Umbilical cord (tissue), 2 donors: ENCODE results near the gene SBNO2. TPM values are rescaled to one million over a fixed set of nuclear protein-coding genes. Genes with fewer than 3 reads are reported as not detected.

ENCODE experiments used
- DNase-seq: peaks from one replicate; pipeline ENCODE4 v3.0.0-alpha.2; 2015; ENCODE audit warnings: low spot score
- total RNA-seq: library from RNA; depleted of rRNA; stranded (reverse); fragments of >200 nt; gene quantifications from one replicate; pipeline ENCODE4 v1.2.3, GENCODE V29; 2014; ENCODE audit warnings: low replicate concordance; ENCODE audit not compliant: insufficient read depth

Gene SBNO2, protein sequence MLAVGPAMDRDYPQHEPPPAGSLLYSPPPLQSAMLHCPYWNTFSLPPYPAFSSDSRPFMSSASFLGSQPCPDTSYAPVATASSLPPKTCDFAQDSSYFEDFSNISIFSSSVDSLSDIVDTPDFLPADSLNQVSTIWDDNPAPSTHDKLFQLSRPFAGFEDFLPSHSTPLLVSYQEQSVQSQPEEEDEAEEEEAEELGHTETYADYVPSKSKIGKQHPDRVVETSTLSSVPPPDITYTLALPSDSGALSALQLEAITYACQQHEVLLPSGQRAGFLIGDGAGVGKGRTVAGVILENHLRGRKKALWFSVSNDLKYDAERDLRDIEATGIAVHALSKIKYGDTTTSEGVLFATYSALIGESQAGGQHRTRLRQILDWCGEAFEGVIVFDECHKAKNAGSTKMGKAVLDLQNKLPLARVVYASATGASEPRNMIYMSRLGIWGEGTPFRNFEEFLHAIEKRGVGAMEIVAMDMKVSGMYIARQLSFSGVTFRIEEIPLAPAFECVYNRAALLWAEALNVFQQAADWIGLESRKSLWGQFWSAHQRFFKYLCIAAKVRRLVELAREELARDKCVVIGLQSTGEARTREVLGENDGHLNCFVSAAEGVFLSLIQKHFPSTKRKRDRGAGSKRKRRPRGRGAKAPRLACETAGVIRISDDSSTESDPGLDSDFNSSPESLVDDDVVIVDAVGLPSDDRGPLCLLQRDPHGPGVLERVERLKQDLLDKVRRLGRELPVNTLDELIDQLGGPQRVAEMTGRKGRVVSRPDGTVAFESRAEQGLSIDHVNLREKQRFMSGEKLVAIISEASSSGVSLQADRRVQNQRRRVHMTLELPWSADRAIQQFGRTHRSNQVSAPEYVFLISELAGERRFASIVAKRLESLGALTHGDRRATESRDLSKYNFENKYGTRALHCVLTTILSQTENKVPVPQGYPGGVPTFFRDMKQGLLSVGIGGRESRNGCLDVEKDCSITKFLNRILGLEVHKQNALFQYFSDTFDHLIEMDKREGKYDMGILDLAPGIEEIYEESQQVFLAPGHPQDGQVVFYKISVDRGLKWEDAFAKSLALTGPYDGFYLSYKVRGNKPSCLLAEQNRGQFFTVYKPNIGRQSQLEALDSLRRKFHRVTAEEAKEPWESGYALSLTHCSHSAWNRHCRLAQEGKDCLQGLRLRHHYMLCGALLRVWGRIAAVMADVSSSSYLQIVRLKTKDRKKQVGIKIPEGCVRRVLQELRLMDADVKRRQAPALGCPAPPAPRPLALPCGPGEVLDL (N-terminal part only)
- 21.7 TPM for total RNA-seq

DNA sequence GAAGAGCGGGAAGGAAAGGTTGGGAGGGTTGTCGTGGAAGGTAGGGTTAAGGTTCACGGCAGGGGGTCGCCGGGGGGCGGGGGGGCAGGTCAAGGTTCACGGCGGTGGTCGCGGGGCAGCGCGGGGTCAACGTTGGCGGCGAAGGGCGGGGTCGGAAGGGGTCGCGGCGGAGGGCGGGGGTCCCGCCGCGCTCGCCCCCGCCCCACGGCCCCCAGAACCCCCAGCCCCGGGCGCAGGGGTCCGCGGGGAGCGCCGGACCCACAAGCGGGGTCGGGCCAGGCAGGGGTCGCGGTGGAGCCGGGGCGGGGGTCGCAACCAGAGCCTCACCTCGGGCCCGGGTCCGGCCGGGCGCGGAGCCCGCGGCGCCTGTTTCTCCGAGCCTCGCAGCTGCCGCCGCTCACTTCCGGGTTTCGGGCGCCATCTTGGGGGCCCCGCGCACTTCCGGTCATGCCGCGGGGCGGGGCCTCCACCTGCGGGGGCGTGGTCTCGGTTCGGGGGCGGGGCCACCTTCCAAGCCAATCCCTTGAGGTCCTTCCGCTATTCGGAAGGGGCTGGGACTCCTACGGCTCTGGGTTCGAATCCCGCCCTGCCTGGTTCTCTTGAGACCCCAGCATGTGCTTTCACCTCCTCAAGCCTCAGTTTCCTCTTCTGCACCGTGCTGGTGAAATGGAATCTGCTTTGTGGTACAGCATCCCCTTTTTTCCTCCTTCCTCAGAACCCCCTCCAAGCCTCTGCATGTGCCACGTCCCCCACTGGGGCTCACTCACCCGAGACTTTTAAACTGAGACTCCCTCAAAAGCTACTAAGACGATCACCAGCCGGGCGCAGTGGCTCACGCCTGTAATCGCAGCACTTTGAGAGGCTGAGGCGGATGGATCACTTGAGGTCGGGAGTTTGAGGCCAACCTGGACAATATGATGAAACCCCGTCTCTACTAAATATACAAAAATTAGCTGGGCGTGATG, at the start of gene SBNO2:
Gene SBNO2 (minus strand): TSS at position 424 of the 965 bp plus-strand sequence. CDS start 19,992 bp downstream, outside the sequence.
- peak; percentile 80 for DNase-seq

DNA sequence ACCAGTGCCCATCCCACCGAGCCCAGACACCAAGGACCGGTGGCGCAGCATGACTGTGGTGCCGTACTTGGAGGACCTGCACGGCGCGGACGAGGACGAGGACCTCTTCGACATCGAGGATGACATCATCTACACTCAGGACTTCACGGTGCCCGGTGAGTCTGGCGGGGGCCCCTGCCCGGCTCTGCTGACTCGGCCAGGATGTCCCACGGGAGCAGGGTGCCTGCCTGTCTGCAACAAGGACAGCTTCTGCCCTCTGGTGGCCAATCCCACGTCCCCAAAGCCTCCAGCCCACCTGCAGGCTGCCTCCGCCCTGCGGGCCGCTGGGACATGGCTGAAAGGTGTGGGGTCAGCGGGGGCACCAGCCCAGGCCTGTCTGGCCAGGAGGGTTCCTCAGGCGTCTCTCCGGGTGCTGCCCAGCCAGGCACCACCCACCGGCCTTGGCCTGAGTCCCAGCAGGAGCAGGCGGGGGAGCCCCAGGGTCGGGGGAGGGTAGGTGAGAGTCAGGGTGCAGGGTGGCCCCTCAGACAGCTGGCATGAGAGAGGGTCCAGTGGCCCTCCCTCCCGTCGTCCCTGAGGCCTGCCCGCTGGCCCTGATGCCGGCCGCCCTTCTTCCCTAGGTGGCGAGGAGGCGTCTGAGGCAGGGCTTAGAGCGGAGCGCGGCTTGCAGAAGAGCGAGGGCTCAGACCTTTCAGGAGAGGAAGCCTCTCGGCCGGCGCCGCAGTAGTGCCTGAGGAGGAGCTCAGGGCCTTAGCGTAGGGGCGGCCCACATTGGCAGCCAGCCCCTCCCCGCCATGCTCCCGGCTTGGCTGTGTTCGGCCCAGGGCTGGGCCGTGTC, 49.2 kb upstream of the SBNO2 start:
- no peak for DNase-seq

DNA sequence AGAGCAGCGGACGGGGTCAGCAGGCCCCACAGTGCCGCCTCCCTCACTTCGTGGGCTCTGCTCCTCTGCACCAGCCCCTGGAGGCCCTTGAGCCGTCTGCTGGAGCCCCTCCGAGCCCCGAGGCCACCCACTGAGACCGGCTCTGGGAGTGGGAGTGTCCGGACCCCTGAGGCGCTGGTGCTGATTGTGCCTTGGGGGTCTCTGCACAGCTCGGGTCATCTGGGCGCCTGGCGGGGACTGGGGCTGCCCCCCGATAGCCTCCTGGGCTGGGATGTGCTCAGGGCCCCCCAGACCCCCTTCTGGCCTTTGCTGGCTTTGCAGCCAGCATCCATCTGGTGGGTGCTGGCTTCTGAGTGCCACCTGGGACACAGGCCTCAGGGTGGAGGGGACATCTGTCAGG, 48.3 kb upstream of the SBNO2 start:
- no peak for DNase-seq

DNA sequence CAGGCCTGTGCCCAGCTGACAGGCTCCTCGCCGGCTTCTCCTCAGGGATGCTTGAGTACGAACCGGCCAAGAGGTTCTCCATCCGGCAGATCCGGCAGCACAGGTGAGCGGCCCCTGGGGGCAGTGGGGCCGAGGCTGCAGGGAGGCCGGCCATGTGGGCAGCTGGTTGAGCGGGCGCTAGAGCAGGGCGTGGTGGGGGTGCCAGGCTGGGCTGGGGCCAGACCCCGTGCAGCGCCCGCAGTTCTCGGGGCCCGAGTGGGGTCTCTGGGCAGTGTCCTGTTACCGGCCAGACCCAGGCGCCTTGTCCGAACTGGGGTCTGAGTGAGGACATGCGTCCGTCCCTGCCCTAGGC, 47.8 kb upstream of the SBNO2 start:
- DNase-seq = no peak

DNA sequence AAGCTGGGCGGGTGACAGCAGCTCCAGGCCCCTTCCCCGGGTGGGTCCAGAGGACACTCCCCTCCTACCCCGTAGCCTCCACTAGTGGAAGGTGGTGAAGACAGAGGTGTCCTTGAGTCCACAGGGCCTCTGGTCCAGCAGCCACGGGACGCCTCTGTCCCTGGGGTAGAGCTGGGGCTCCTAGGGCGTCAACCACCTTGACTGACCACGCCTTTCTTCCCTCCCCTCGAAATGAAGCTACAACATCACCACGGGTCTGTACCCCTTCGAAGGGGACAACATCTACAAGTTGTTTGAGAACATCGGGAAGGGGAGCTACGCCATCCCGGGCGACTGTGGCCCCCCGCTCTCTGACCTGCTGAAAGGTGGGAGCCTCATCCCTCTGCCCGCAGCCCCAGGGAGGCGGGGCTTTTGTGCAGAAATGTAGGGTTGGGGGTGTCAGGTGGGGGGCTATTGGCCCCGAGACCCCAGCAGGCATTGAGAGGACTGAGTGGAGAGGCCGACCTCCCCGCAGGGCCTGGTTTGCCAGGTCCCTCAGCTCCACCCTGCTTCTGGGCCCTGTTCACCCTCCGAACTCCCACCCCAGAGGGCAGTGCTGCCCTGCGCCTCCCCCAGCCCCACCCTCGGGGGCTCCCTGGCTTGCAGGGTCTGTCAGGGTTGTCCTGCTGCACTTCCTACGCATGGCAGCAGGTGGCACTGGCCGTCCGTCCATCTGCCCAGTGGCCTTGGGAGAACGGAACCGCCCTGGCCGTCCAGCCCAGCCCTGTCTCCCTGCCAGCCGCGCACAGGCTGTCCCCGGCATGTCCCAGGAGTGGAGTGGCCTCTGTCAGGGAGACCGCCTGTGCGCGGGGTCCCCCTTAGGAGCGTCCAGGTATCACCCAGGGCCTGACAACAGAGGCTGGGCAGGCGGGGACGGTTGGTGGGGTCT, 47.2 kb upstream of the SBNO2 start:
- DNase-seq = no peak

DNA sequence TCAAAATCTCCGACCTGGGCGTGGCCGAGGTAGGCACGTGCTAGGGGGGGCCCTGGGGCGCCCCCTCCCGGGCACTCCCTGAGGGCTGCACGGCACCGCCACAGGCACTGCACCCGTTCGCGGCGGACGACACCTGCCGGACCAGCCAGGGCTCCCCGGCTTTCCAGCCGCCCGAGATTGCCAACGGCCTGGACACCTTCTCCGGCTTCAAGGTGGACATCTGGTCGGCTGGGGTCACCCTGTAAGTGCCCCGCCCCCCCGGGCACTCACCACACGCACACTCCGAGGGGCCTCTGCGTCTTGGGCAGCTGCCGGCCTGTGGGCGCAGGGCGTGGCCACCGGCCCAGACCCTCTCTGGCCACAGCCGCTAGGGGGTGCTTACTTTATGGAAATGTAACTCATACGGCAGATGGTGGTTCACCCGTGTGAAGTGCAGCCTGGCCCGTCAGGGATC, 46.4 kb upstream of the SBNO2 start:
- DNase-seq = no peak

DNA sequence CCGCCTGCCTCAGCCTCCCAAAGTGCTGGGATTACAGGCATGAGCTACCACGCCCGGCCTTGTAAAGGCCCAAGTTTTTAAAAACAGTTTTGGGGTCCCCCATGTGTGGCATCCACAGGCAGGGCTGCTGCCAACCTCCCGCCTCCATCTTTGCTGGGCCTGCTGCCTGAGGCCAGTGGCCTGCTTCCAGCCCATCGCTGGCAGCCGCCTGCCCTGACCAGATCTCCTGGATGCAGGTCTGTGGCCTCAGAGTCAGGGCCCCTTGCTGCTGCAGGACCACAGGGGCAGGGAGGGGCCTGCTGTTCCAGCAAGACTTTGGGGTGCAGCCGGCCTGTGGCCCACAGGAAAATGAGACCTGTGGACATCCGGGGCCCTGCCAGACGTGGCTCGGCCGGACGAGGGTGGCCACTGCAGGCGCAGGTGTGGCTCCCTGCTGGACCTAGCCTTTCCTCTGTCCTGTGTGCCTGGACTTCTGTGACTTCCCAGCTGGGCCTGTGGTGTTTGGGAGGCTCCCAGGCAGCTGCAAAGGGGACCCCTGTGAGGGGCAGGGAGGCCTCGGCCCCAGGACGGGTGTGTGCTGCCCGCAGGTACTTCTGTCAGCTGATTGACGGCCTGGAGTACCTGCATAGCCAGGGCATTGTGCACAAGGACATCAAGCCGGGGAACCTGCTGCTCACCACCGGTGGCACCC, 45.9 kb upstream of the SBNO2 start:
- no peak for DNase-seq

DNA sequence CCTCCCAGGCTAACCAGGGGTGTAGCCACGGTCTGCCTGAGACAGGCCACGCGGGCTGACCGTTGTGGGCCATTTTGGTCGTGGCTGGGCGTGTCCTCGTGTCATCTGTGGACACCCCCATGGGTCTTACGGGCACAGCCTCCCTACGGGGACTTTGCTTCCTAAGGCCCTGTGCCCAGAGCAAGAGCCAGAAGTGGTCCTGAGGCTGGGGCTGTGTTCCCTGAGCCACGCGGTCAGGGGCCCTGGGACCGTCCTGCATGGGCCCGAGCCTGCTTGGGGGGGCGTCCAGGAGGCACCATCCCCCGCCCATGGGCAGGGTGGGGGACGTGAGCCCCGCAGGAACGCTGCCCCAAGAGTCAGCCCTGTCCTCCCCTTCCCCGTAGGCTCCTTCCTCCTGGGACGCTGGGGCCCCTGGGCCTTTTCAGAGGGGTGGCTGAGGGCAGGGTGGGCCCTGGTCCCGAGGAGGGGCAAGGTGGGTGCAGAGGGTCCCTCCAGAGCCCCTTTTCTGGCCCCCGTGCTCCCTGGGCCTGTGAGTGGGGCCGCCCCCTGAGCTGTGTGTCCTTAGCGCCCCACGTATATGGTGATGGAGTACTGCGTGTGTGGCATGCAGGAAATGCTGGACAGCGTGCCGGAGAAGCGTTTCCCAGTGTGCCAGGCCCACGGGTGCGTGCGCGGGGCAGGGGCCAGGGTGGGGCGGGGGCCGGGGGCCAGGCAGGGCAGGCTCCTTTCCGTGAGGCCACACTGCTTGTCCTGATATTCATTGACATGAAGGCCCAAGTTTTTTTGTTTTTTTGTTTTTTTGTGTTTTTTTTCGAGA, 44.9 kb upstream of the SBNO2 start:
- DNase-seq = no peak

DNA sequence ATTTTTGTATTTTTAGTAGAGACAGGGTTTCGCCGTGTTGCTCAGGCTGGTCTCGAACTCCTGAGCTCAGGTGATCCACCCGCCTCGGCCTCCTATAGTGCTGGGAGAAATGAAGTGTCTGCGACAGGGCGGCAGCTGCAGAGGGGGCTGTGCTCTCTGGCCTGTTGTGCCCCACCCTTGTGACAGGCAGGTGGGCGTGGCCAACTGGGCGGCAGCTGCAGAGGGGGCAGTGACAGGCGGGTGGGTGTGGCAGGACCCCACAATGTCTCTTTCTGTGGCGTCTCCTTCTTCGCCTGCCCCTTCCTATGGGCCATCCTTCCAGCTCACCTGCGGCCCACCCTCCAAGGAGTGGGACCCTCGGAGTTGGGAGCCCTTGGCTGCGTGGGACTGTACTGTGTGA, 43.3 kb upstream of the SBNO2 start:
- no peak for DNase-seq

DNA sequence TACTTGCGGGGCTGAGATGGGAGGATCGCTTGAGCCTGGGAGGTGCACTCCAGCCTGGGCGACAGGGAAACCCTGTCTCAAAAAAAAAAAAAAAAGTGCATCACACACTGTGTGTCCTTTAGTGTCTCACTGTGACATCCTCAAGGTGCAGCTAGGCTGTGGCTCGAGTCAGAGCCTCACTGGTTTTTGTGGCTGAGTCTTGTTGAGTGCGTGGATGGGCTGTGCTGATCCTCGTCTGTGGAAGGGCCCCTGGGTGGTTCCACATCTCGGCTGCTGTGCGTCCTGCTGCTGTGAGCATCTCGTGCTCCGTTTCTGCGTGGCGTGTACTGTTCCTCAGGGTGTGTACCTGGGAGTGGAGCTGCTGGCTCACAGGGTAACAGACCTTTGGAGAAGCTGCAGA, 42.7 kb upstream of the SBNO2 start:
- no peak for DNase-seq

DNA sequence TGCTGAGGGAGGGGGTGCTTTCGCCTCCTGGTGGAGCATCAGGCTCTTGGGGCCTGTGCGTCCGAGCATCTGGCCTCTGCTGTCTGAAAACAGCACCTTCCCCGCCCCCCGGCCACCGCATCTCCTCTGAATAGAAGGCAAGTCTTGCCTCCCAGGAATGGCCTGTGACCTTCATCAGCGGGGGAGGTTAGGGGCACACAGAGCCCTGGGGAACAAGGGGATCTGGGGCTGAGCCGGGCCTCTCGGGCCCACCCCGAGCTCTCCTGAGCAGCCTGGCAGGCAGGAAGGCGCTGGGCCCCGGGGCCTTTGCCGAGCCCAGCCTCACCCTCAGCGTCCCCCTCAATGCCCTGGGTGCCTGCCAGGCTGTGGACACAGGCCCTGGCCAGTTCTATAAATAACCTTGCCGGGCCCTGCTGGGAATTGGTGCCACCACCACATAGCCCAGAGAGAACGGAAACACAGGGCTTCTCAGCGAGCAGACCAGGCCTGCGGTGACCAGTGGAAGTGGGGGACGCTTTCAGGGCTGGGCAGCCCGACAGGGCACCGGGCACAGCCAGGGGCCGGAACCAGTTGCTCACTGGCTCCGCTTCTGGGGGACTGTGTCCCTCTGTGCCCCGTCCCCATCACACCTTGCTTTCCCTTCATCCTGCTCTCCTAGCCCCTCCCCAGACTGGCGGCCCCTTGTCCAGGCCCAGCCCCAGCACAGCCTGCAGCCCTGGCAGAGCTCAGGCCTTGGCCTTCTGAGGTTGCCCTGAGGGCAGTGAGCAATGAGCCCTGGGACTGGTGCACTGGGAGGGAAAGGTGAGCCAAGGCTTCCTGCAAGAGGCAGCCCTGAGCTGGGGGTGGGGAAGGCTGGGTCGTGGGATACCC, 41.0 kb upstream of the SBNO2 start:
- no peak for DNase-seq

DNA sequence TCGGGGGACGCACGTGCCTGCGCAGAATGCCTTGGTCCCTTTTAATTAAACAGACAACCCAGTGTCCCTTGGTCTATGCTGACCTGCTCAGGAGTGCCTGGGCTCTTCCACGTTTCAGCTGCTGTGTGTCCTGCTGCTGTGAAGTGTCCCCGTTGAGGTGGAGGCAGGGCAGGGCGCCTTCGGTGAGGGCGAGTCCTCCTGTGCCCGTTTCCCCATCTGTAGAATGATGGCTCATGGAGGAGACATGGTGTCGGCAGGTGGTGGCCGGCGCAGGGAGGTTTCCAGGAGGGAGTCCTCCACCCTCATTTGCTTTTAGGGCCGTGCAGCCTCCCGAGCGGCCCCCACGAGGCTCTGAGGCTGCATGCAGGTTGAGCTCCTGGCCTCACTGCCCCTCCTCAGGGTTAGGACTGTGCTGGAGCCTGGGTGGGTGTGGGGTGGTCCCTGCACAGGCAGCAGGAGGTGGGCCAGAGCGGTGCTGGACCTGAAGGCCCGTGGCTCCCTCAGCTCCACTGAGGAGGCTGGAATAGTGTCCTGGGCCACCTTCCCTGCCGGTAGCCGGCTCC, 40.3 kb upstream of the SBNO2 start:
- DNase-seq = no peak

DNA sequence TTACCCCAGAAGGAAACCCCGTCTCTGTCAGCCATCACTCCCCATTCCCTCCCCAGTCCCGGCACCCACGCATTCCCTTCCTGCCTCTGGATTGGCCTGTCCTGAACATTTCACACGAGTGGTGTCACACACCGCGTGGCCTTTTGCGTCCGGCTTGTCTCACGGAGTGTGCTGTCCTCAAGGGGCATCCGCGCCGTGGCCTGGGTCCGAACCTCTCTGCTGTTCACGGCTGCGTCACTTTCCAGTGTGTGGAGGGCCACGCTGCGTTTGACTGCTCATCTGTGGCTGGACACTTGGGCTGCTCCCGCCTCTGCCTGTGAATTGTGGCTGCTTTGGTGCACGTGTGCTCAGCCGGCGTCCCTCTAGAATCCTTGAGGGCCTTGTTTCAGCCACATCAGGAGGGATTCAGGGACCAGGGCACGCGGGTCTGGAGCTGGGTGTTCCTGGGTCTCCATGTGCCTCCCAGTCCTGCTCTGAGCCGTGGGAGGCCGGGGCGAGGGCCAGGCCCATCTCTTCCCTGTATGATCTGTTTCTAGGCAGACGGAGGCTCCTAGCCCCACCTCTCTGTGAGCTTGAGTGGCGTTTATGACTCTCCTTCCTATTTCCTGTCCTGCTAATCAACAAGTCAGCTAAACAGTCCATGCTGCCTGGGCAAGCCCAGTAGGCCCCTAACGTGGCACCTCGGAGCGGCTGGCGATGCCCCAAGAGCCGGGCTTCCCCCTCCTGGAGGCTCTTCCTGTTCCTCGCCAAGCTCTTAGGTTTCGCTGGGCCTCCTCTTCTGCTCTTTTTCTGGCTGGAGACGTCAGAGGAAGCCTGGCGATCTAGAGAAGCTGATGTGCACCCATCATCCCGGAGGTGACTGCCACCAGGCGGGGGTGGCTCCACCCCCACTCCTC, 39.6 kb upstream of the SBNO2 start:
- peak; percentile 93 for DNase-seq

DNA sequence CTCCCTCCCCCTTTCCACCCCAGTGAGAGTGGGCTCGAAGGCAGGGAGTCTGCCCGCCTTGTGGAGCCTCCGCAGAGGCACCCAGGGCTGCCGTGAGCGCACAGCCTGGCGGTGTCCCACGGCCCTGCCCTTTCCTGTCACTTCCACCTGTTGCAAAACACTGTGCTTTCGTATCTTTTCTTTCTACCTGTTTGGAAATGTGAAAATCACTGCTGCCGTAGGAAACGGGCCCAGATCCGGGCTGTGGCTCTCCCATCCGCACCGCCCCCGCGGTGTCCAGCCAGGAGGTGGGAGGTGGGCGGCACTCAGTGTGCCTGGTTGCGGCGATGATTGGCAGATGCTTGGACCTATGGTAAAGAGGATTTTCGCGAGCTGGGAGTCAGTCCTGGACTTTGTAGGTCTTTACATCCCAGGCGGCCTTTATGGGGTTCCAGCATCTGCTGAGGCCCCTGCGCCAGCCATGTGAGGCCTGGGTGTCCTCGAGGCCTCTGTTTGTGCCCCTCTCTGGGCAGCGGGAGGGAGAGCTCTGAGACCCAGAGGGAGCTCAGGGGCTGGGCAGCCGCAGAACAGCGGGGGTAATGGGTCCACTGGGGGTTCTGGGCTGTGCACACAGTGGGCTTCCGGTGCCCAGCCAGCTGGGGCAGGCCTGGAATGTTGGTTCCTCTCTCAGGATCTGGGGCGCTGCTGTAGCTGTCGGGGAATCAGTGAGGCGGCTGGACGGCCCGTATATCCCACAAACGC, 37.6 kb upstream of the SBNO2 start:
- no peak for DNase-seq
